SW 1271 (cell line): ENCODE measurements around the gene DDX51.

Experiments
- DNase-seq, 2 experiments: peaks; one replicate each; lab custom pipeline; 2025; lab: John Stamatoyannopoulos, UW

Gene DDX51

DNA sequence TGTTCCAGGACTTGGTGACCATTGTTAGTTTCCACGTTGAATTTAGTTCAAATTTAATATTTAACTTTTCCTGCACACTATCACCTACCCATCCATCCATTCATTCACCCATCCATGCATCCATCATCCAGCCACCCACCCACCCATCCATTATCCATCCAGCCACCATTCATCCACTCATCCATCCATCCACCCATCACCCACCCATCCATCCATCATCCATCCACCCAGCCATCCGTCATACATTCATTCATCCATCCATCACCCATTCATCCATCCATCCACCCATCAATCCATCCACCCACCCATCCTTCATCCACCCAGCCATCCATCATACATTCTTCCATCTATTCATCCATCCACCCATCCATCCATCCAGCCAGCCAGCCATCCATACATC lies 22.0 kb upstream of the DDX51 start:
- DNase-seq: no peak

- no peak for DNase-seq
These were observed 21.5 kb upstream of the DDX51 start for GRCh38 chr12:132165584-132165983.

DNA sequence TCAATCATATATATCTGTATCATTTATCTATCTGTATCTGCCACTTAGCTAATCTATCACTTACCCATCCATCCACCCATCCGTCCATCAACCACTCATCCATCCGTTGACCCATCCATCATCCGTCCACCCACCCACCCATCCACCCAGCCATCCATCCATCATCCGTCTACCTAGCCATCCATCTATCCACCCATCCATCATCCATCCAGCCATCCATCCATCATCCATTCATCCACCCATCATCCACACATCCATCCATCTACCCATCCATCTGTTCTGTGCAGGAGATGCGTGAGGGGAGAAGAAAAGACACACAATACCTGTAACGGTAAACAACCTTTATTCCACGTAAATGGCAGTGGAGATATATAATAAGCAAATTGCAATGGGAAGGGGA lies 20.3 kb upstream of the DDX51 start:
- no peak for DNase-seq

DNA sequence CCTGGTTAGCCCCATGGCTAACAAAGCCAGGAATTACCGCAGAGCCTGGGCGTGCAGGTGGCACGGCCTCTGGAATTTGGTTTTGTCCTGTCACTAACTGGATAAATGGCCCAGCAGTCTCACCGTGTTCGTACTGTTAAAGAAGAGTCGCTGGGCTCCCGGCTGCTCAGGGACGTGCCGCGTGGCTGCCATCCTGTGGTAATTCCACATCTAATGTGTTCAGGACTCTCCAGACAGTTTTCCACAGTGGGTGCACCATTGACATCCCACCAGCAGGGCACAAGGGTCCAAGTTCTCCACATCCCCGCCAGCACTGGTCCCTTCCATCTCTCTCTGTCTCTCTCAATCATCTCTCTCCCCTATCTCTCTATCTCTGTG lies 19.8 kb upstream of the DDX51 start:
- DNase-seq: peak in 1 of 2 experiments; percentile 24

GRCh38 chr12:132163041-132163910 lies 19.2 kb upstream of the DDX51 start:
- DNase-seq: no peak

DNA sequence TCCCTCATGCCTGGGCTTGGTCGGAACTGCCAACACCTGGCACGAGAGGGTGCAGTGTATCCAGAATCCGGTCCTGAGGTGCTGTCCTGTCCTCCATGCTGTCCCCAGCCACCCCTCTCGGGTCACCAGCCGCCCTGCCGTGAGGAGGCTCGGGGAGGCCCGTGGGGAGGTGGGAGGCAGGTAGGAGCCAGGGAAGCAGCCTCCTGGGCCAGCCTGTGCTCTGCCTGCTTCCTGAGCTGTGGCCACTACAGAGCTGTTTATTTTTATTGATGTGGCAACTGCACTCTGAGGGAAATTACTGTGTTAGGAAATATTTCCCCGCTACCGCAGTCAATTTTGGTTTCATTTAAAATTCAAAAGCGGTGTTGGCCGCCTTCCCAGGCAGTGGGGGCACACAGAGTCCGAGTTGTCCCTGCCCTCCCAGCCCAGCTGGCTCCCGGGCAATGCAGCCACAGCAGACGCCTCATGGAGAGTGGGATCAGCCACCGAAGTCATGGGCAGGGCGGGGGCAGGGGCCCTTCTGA lies 18.5 kb upstream of the DDX51 start:
- peak in 1 of 2 experiments; percentile 19 for DNase-seq

- no peak for DNase-seq
These were observed 17.8 kb upstream of the DDX51 start for GRCh38 chr12:132161796-132162507.

GRCh38 chr12:132161036-132161781 lies 17.1 kb upstream of the DDX51 start:
- DNase-seq: peak in 1 of 2 experiments; percentile 32

- DNase-seq: no peak
These were observed 16.5 kb upstream of the DDX51 start for GRCh38 chr12:132160601-132161035.

GRCh38 chr12:132160016-132160415 lies 15.9 kb upstream of the DDX51 start:
- no peak for DNase-seq

- DNase-seq: no peak
These were observed 15.5 kb upstream of the DDX51 start for GRCh38 chr12:132159555-132160003.

DNA sequence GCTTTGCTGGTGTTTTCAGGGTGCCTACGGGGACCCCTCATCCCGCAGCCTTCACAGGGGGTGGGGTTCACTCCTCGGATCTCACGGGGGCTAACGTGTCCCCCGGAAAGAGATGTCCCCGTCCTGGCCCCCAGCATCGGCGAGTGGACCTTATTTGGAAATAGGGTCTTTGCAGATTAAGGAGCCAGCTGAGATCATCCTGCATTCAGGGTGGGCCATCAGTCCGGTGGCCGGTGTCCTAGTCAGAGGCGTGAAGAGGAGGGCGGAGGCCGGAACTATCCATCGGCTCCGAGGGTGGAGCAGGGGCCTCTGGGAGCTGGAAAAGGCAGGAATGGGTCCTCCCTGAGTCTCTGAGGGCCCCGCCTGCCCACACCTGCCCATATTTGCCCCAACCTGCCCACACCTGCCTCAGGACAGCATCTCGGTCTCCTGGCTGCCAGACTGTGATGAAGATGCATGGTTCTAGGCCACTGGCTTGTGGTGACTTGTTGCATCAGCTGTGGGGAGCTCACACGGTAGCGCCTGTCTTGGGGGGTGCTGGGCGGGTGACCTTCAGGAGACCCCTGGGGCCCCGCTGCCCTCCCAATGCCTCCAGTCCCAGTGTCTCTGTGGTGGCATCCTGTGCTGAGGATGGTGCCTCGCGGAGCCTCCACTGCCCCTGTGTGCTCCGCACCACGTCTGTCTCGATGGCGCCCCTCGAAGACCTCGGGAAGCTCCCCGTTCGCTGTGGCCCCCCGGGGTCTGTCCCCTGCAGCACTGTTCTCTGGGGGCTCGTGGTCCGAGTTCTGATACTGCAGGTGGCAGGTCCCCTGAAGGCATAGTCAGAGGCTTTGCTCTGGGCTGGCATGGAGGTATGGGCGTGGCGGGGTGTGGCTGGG lies 14.8 kb upstream of the DDX51 start:
- no peak for DNase-seq

DNA sequence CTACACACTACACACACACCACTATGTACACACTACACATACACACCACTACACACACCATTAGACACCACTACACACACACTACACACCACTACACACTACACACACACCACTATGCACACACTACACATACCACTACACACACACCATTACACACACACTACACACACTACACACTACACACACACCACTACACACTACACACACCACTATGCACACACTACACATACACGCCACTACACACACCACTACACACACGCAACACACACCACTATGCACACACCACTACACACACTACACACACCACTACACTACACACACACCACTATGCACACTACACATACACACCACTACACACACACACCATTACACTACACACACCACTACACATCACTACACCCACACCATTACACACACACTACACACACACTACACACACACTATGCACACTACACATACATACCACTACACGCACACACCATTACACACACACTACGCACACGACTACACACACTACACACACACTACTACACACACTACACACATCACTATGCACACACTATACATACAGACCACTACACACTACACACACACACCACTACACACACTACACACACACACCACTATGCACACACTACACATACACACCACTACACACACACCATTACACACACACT lies 13.8 kb upstream of the DDX51 start:
- DNase-seq: no peak

GRCh38 chr12:132156573-132157325 lies 12.6 kb upstream of the DDX51 start:
- DNase-seq: no peak

GRCh38 chr12:132155771-132156572 lies 11.9 kb upstream of the DDX51 start:
- DNase-seq: no peak

DNA sequence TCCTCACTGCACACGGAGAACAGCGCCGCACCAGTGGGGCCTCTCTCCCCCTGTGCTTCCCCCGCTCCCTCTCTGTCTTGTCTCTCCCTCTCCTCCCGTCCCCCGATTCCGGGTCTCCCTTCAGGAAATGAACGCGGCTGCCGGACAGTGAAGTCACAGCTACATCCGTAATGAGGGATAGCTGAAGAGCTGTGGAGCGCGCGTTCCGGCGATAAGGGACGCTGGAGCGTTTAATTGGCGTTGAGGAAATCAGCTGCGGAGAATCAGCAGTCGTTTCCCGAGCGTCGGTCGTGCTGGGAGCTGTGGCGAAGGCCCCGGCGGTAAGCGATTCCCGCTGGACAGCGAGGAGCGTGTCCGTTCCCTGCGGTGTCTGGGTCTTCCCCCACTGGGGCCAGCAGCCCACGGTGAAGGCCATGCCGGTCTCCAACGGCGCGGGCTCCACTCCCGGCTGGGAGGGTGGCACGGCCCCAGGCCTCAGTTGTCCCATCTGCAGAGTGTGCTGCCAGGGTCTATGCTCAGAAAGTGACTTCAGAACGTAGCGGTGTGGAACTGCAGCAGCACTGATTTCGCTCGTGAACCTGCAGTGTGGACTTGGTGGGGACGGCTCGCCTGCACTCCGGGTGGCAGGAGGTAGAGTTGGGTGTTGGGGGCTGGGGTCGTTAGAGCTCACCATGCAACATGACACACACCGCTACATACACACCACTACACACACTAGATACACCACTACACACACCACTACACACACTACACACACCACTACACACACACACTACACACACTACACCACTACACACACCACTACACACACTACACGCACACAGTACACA lies 11.0 kb upstream of the DDX51 start:
- no peak for DNase-seq

DNA sequence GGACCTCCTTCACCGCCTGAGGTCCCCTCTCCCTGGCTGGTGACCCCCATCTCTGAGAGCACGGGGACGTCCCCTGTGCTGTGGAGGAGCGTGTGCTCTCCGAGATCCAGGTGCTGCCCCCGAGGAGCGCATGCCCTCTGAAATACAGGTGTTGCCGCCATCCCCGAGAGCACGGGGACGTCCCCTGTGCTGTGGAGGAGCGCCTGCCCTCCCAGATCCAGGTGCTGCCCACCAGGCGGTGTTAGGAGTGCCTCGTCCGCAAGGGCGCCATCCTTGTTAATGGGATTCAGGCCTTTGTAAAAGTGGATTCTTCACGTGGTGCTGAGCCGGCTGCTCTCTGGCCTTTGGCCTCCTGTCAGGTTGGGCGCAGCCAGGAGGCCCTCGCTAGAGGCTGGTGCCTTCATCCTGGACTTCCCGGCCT lies 10.2 kb upstream of the DDX51 start:
- DNase-seq: no peak
